T follicular helper cell (primary cell): ENCODE data around the gene HSPA2.
"Not testable (repeated sequence)": the region's sequence is repeated elsewhere in the genome, so short reads cannot be mapped to it uniquely, and the experiment has no call there.

Experiments
- DNase-seq: peaks from one replicate; pipeline ENCODE4 v3.0.0-alpha.2; 2020; ENCODE audit warnings: low read depth

Gene HSPA2

DNA sequence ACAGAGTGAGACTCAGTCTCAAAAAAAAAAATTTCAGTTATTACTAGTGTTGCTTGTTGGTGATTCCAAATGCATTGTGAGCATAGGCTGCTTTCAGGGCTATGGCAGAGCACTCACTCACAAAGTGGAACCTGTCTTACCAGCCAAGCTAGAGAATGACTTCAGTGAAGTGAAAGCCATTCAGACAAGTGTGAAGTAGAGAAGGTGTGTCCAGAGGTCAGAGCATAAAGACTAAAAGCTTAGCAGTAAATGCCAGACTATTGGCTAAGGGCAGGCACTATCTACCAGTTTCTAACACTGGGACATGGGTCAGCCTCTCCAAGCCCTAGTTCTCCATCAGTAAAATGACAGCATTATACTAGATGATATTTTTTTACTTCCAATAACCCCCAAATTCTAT, 21.9 kb downstream of the HSPA2 start:
- no peak for DNase-seq

DNA sequence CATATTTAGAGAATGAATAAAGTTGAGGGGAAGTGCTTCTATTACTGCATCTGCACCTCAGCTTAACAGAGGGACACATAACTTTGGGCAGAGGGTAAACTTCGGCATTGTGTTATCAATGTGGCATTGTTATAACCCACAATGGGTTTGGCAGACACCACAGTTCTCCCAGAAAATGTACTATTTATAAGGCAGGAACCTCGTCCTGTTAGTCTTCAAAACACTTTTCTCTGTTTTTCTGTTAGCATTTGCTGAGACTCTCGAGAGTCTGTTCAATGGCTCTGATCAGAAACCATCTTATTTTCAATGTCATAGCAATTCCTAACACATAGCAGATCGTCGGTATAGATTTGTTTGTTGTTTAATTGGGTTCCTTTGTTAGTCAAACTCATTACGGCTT, 23.2 kb downstream of the HSPA2 start:
- DNase-seq = no peak

DNA sequence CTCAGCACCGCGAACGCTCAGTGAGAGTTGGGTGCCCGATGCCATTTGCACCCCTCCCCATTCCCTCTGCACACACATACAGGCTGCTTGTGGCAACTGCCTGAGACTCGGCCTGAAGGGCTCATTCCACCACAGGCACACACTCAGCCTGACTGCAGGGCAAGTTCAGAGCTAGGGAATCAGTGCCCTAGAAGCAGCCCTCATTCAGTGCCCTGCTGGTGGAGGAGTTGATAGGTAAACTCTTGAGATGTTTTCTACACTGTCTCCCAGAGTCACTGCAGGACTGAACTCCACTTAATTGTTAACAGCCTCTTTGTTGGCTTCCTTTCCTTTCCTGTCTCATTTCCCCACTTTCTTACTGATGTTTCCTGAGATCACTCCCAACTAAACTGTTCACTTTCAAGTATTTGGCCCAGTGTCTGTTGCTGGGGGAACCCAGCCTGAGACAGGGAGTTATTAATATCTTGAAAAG, 26.1 kb downstream of the HSPA2 start:
- DNase-seq = no peak

DNA sequence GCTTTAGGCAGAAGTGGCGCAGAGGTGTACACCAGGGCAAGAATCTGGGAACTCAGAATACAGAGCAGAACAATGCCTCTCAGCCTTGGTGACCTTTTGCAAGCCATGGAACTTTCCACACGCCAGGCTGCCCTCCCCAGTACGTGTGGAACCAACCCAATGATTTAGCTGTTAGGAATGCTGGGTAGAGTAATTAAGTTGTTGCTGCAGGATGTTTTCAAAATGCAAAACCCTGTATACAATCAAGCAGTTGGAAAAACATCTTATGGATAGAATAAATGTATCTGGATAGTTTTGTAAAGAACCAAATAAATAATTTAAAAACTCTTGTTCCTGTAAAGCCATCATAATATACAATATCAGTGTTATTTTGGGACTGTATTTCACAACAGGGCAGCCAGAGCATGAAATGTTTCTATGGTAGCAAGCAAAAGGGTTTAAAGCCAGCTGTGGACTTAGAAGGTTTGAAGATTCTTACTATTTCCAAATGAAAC, 28.6 kb downstream of the HSPA2 start:
- DNase-seq = no peak

DNA sequence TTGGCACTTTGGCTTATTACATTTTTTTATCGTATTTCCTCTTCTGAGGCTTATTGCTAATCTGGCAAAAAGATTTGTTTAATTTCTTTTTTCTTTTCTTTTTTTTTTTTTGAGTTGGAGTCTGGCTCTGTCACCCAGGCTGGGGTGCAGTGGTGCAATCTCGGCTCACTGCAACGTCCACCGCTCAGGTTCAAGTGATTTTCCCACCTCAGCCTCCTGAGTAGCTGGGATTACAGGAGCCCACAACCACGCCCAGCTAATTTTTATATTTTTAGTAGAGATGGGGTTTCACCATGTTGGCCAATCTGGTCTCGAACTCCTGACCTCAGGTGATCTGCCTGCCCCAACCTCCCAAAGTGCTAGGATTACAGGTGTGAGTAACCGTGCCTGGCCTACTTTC, 29.1 kb downstream of the HSPA2 start:
- DNase-seq = not testable (repeated sequence)

DNA sequence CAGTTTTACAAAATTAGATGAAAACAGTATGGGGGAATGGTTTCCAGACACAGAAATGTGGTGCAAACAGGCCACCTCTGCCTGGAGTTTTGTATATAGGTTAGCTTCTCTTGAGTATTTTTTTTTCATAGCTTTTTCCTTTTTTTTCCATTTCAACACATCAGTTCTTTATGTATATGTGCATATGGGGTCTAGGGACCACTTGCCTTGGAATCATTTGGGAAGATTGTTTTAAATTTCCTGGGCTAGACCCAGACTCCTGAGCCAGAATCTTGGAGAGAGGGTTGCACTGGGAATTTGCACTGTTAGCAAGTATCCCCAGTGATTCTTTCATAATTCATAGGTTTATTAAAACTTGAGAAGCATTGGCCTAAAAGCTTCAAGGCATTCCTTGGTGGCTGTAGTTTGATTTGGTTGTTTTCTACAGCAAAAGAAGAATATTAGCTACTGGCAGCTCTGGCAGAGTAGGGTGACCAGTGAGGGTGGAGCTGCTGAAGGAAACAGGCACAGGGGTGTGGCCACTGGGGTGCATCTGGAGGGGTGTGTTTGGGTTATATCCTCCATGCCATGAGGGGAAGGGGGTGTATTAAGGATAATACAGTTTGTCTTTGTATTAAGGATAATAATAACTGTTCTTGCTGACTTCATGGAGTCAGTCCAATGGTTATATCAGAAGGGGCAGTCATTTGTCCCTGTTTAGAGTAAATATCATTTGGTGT, 32.0 kb downstream of the HSPA2 start:
- no peak for DNase-seq

DNA sequence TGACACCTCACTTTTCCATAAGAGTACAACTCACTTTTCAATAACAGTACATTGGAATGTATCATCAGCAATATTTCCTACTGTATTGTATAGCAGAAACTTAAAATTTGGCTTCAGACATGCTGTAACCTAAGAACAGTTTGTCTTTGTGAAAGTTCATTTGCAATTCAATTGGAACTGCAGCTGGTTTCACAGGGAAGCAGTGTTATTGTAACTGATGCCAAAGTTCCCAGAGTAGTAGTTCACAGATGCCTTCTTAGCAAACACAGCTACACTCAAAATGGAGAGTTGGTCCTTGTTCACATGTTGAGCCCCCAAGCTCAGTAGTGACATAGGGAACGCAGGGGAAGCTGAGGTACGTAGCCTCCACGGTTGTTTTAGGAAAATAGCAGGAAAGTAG, 32.6 kb downstream of the HSPA2 start:
- DNase-seq = no peak

DNA sequence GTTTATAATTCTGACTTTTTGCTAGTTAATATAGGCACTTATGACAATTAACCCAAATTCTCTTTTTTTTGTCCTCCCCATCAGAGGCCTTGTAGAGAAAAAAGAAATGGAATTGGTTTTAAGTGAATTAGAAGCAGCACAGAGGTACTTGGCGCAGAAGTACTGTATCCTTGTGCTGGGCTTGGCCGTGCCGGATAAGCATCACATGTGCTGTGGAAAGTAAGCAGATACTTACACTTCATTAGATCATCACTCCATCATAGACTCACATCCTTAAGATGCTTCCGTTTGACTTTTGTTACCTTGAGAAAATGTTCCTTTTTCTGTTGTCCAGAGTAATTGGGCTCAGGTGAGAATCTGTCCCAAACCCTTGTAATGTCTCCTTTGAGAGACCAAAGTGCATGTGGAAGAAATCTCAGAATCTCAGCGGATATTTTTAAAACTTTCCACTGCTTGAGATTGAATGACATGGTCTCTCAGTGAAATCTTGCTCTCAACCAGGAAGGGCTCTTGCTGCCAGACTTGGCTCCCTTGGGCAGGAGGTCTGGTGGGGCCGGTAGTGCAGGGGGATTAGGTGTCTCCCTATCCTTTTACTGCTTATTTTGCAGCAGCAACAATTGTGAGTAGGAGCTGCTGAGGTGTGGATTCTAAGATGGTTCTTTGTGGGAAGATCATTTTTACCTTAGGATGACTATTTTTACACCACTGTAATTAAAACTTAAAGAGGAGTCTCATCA, 34.0 kb downstream of the HSPA2 start:
- no peak for DNase-seq

DNA sequence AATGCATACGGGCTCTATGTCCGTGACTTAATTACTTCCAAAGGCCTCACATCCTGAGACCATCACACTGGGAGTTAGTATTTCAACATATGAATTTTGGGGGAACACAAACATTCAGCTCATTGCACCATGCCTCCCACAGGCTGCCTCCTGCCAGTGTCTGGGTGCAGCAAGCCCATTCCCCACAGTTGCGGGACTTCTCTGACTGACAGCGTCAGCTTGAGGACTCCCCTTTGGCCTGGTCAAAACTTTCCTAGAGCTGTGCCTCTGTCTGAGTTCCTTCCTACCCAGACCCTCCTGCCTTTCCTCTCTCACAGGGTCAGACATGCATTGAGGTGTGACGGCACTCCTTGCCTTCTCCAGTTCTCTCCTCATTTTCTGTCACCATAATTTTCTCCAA, 36.7 kb downstream of the HSPA2 start:
- DNase-seq = no peak

DNA sequence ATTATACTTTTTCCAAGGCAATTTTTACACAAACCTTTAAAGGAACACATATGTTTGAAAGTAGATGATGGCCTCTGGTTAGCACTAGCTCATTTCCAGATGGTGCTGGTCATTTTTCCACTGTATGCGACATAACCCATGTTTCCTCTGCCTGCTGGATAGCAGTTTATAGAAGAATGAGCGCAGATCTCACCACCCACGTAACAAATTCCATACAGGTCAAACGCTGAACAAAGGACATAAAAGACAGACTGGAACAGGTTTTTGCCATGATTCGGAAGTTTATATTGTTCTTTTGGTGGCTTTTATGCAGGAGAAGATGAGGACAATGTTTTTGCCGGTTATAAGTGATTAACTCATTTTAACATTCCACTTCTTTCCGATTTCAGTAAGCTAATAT, 39.9 kb downstream of the HSPA2 start:
- no peak for DNase-seq

DNA sequence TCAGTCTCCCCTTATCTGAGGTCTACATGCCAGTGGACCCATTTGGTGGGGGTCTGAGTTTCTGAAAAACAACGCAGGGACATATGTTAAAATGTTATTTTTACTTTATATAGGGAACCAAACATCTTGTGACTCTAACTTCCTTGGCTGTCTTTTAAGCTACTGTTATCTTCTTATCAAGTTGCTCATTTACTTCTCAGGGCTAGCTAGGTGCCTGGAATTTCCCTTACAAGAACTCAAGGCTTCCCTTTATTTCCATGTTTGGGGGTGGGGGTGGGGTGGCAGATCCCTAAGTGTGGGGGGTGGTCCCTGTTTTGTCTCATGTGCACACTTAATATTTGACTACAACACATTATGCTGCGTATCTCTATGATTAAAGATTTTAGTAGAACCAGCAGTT, 40.8 kb downstream of the HSPA2 start:
- DNase-seq = no peak

DNA sequence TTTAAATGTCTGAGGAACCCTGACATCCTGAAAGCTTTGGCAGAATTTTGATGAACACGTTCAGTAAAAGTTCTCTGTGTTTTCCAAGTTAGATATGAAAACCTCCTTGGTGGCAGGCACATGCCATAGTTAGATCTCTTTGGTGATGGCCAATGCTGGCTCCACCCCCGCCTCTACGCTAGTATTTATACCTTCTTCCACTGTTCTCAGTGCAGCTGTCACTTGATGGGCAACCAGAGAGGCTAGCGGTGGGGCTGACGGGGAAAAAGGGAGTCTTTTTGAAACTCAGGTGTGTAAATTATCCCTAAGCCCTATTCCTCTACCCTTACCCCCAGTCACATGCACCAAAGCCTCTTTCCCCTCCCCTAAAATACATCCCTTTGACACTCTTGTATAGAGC, 41.3 kb downstream of the HSPA2 start:
- no peak for DNase-seq

DNA sequence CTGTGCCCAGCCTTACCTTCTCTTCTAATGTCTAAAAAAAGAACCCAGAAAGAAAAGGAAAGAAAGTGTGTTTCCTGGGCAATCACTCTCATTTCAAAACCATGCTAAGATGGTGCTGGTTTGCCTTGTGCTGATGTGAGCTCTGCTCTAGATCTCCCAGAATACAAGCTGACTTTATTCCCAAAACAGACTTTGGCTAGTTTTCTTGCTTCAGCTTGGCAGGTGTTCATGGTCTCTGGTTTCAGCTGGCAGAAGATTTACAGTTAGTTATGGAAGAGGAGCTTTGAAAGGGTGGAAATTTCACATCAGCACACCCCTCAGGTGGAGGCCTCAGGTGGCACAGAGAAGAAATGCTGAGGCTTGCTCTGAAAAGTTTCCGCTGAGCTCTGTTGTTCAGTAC, 43.6 kb downstream of the HSPA2 start:
- DNase-seq = no peak

DNA sequence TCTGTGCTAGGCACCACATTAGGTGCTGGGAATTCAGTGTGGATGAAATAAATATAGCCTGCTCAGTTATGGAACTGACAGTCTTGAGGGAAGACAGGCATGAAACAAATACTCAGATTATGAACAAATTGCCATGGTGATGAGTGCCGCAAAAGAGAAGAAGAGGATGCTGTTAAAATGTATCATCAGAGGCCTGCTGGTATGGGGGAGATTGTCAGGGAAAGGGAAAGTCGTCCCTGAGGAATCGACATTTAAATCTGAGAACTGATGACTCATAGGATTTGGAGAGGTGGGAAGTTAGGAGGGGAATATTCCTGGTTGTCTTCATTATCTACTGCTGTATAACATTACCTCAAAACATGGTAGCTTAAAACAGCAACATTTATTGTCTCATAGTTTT, 51.3 kb downstream of the HSPA2 start:
- no peak for DNase-seq
